Measurements from ENCODE around the gene LPP.

LPP gene

GRCh38 chr3:188309437-188310269, 155.7 kb downstream of the LPP start:
- DNase-seq = no peak

- DNase-seq = no peak
These were observed 156.3 kb downstream of the LPP start for GRCh38 chr3:188310270-188310710.

- no peak for DNase-seq
These were observed 161.6 kb downstream of the LPP start for GRCh38 chr3:188315553-188315952.

- DNase-seq = no peak
These were observed 162.2 kb downstream of the LPP start for GRCh38 chr3:188316021-188316722.

- no peak for DNase-seq
These were observed 162.7 kb downstream of the LPP start for GRCh38 chr3:188316723-188317070.

GRCh38 chr3:188319569-188319968, 165.6 kb downstream of the LPP start:
- DNase-seq = no peak

GRCh38 chr3:188320757-188321156, 166.8 kb downstream of the LPP start:
- DNase-seq = no peak

- no peak for DNase-seq
These were observed 167.3 kb downstream of the LPP start for GRCh38 chr3:188321258-188321657.

- no peak for DNase-seq
These were observed 168.4 kb downstream of the LPP start for GRCh38 chr3:188322135-188322887.

- DNase-seq = no peak
These were observed 169.3 kb downstream of the LPP start for GRCh38 chr3:188323067-188323842.

GRCh38 chr3:188326111-188326510, 172.2 kb downstream of the LPP start:
- no peak for DNase-seq

- no peak for DNase-seq
These were observed 173.0 kb downstream of the LPP start for GRCh38 chr3:188326968-188327367.

GRCh38 chr3:188327433-188327832, 173.5 kb downstream of the LPP start:
- no peak for DNase-seq

GRCh38 chr3:188330138-188330537, 176.2 kb downstream of the LPP start:
- DNase-seq = no peak

GRCh38 chr3:188331166-188331565, 177.2 kb downstream of the LPP start:
- DNase-seq = no peak

- DNase-seq = no peak
These were observed 178.1 kb downstream of the LPP start for GRCh38 chr3:188332085-188332484.

GRCh38 chr3:188335656-188336055, 181.7 kb downstream of the LPP start:
- DNase-seq = no peak

- DNase-seq = no peak
These were observed 182.2 kb downstream of the LPP start for GRCh38 chr3:188336178-188336577.

- DNase-seq = no peak
These were observed 183.3 kb downstream of the LPP start for GRCh38 chr3:188337232-188337631.

GRCh38 chr3:188338086-188338485, 184.1 kb downstream of the LPP start:
- DNase-seq = no peak

GRCh38 chr3:188339410-188340295, 185.7 kb downstream of the LPP start:
- no peak for DNase-seq

GRCh38 chr3:188341501-188341900, 187.5 kb downstream of the LPP start:
- no peak for DNase-seq
